Motor neuron (in vitro differentiated cells): ENCODE data around the gene VPS13D. TPM values are rescaled to one million over a fixed set of nuclear protein-coding genes. Genes with fewer than 3 reads are reported as not detected.
A peak's percentile ranks its signal among the peaks of the same experiment; 100 is the strongest.
"Not testable (repeated sequence)": the region's sequence is repeated elsewhere in the genome, so short reads cannot be mapped to it uniquely, and the experiment has no call there.

Experiments used
- ATAC-seq, 8 experiments: fragments of 200-7000 bp; cut with Tn5 transposase; replicated peaks in 6 of 8; 2 replicates each; pipeline ENCODE4 v1.8.0; 2021; ENCODE audit warnings: mild to moderate bottlenecking in 8 of 8, moderate library complexity in 8 of 8
- H3K27ac ChIP-seq, 2 donors: fragments of 250-450 bp; sonication (Bioruptor Pico); 2 replicates each; pipeline ENCODE4 v1.9.0; 2021; ENCODE audit warnings: antibody characterized with exemption in 2 of 2, mild to moderate bottlenecking in 2 of 2, moderate library complexity in 1 of 2
- H3K4me1 ChIP-seq, 2 donors: fragments of 250-450 bp; sonication (Bioruptor Pico); replicated peaks in 1 of 2; 2 replicates each; pipeline ENCODE4 v1.6.1; 2021; ENCODE audit warnings: antibody characterized with exemption in 2 of 2, mild to moderate bottlenecking in 2 of 2, moderate library complexity in 1 of 2
- H3K4me3 ChIP-seq, 5 donors: fragments of 250-450 bp; sonication (Bioruptor Pico); 2 replicates each; pipeline ENCODE4 v1.9.0; 2021; ENCODE audit warnings: antibody characterized with exemption in 5 of 5, mild to moderate bottlenecking in 5 of 5, moderate library complexity in 4 of 5
- WGBS, 10 experiments: fragments of 450-650 bp; shearing (Covaris generic); methylation state at CpG; one replicate each; pipeline ENCODE4 v1.0.0; 2022; 5-methylcytosine and 5-hydroxymethylcytosine counted together
- in situ Hi-C, 9 experiments: fragments of 400-800 bp; cut with MboI; loops; one replicate each; pipeline ENCODE4 v1.15.0; 2021; ENCODE audit warnings: low sequenced_read_pairs in 9 of 9, low pct_unique_long_range_greater_than_20kb in 2 of 9; ENCODE audit not compliant: unreplicated experiment in 9 of 9
- total RNA-seq, 8 experiments: library from RNA; unstranded; fragments of 300-600 nt; gene quantifications; 2 replicates each; pipeline versions ENCODE4 v1.2.3 to v1.2.4, GENCODE V29; 2022

VPS13D gene
- total RNA-seq, 8 experiments from 2014 or later: 18.7 to 130 (median 34.7) TPM

GRCh38 chr1:12465126-12465525 lies 235.3 kb downstream of the VPS13D start:
- no peak for ATAC-seq
- peaks cover 30 to 41% of the 10 kb centered on the region in 2 donors for H3K4me1 ChIP-seq

GRCh38 chr1:12466816-12467215 lies 237.0 kb downstream of the VPS13D start:
- H3K4me1 ChIP-seq: peaks cover 20 to 46% of the 10 kb centered on the region in 2 donors
- peak overlapping the region in 1 of 2 donors; percentile 47 for H3K27ac ChIP-seq
- no peak overlapping the region for H3K4me3 ChIP-seq
- ATAC-seq: no peak
- 80 to 100% (median 96%) methylated on average over 1 to 5 of the region's 5 CpGs; no CpG with 5 or more reads in 1 of the 10 experiments for WGBS, 10 experiments
- in situ Hi-C loops: no loop called here

More at GRCh38 chr1:12465126-12465525, 235.3 kb downstream of the VPS13D start:
- Histone ChIP-seq H3K4me3 (no peak overlapping the region), H3K27ac (no peak overlapping the region)
- in situ Hi-C loops: no loop called here
- 77 to 100% (median 98%) methylated on average over 1 to 3 of the region's 3 CpGs; no CpG with 5 or more reads in 2 of the 10 experiments for WGBS, 10 experiments

GRCh38 chr1:12467570-12468286 lies 237.9 kb downstream of the VPS13D start:
- 34 to 94% (median 71%) methylated on average over 3 to 6 of the region's 6 CpGs for WGBS, 10 experiments
- H3K4me1 ChIP-seq: peaks cover 22 to 52% of the 10 kb centered on the region in 2 donors
- in situ Hi-C loops: no loop called here
- H3K27ac ChIP-seq: peak overlapping the region in 1 of 2 donors; percentile 47
- ATAC-seq: peak in 2 of 8 experiments; percentile 34 to 68
- H3K4me3 ChIP-seq: no peak overlapping the region

GRCh38 chr1:12468323-12468722 lies 238.5 kb downstream of the VPS13D start:
- in situ Hi-C loops: no loop called here
- no peak overlapping the region for H3K27ac ChIP-seq
- 60 to 100% (median 94%) methylated on average over 1 to 2 of the region's 2 CpGs; no CpG with 5 or more reads in 2 of the 10 experiments for WGBS, 10 experiments

GRCh38 chr1:12469493-12469892 lies 239.7 kb downstream of the VPS13D start:
- no peak overlapping the region for H3K4me3 ChIP-seq
- no peak overlapping the region for H3K27ac ChIP-seq
- 41 to 98% (median 66%) methylated on average over 2 to 6 of the region's 6 CpGs; no CpG with 5 or more reads in 1 of the 10 experiments for WGBS, 10 experiments
- in situ Hi-C loops: no loop called here
- ATAC-seq: no peak
- H3K4me1 ChIP-seq: peaks cover 37 to 70% of the 10 kb centered on the region in 2 donors

More at GRCh38 chr1:12468323-12468722, 238.5 kb downstream of the VPS13D start:
- Histone ChIP-seq H3K4me1 (peaks cover 27 to 58% of the 10 kb centered on the region in 2 donors), H3K4me3 (no peak overlapping the region)
- ATAC-seq: no peak

GRCh38 chr1:12469990-12470389 lies 240.2 kb downstream of the VPS13D start:
- H3K4me1 ChIP-seq: peaks cover 42 to 75% of the 10 kb centered on the region in 2 donors
- ATAC-seq: peak in 1 of 8 experiments; percentile 70
- in situ Hi-C loops: no loop called here
- no peak overlapping the region for H3K4me3 ChIP-seq
- no peak overlapping the region for H3K27ac ChIP-seq
- WGBS, 10 experiments: 25 to 100% (median 64%) methylated on average over 1 to 4 of the region's 4 CpGs; no CpG with 5 or more reads in 2 of the 10 experiments

GRCh38 chr1:12470916-12471315 lies 241.1 kb downstream of the VPS13D start:
- peaks cover 51 to 84% of the 10 kb centered on the region in 2 donors for H3K4me1 ChIP-seq
- WGBS, 10 experiments: 86 to 100% (median 95%) methylated on average over 1 to 3 of the region's 3 CpGs; no CpG with 5 or more reads in 7 of the 10 experiments
- ATAC-seq, in situ Hi-C loops, H3K4me3 ChIP-seq, H3K27ac ChIP-seq: not testable (repeated sequence)

GRCh38 chr1:12472156-12472797 lies 242.4 kb downstream of the VPS13D start:
- H3K27ac ChIP-seq: no peak overlapping the region
- 56 to 100% (median 94%) methylated on average over 2 of the region's 2 CpGs; no CpG with 5 or more reads in 3 of the 10 experiments for WGBS, 10 experiments
- H3K4me3 ChIP-seq: no peak overlapping the region

GRCh38 chr1:12472798-12473551 lies 243.1 kb downstream of the VPS13D start:
- H3K27ac ChIP-seq: no peak overlapping the region
- ATAC-seq: peak in 1 of 8 experiments; percentile 35
- peaks cover 69 to 94% of the 10 kb centered on the region in 2 donors for H3K4me1 ChIP-seq
- in situ Hi-C loops: no loop called here
- WGBS, 10 experiments: 60 to 100% (median 81%) methylated on average over 1 to 11 of the region's 12 CpGs
- H3K4me3 ChIP-seq: no peak overlapping the region

More at GRCh38 chr1:12472156-12472797, 242.4 kb downstream of the VPS13D start:
- ATAC-seq: no peak
- H3K4me1 ChIP-seq: peaks cover 62 to 94% of the 10 kb centered on the region in 2 donors
- in situ Hi-C loops: no loop called here

GRCh38 chr1:12473596-12474362 lies 243.9 kb downstream of the VPS13D start:
- in situ Hi-C loops: no loop called here
- Histone ChIP-seq H3K4me3 (no peak overlapping the region), H3K4me1 (peaks cover 77 to 98% of the 10 kb centered on the region in 2 donors), H3K27ac (no peak overlapping the region)
- ATAC-seq: no peak
- 42 to 100% (median 76%) methylated on average over 1 to 11 of the region's 11 CpGs; no CpG with 5 or more reads in 1 of the 10 experiments for WGBS, 10 experiments

- Histone ChIP-seq H3K4me1 (peaks cover 75 to 95% of the 10 kb centered on the region in 2 donors), H3K4me3 (no peak overlapping the region), H3K27ac (peak overlapping the region in 1 of 2 donors; percentile 7)
- 80 to 100% (median 100%) methylated on average over 1 of the region's 1 CpG; no CpG with 5 or more reads in 5 of the 10 experiments for WGBS, 10 experiments
- ATAC-seq: no peak
- in situ Hi-C loops: loop anchor here in 1 of 9 experiments (25.0 kb wide), 1 partner anchor 112 kb away; no protein-coding TSS in a partner anchor
These were observed 245.3 kb downstream of the VPS13D start for GRCh38 chr1:12475101-12475500.

- in situ Hi-C loops: loop anchor here in 1 of 9 experiments (25.0 kb wide), 1 partner anchor 112 kb away; no protein-coding TSS in a partner anchor
- ATAC-seq: no peak
- Histone ChIP-seq H3K4me3 (no peak overlapping the region), H3K4me1 (peaks cover 72 to 91% of the 10 kb centered on the region in 2 donors), H3K27ac (peak overlapping the region in 1 of 2 donors; percentile 7)
- 73 to 100% (median 84%) methylated on average over 2 to 3 of the region's 3 CpGs; no CpG with 5 or more reads in 2 of the 10 experiments for WGBS, 10 experiments
These were observed 245.7 kb downstream of the VPS13D start for GRCh38 chr1:12475530-12475934.
